Activated CD8-positive, alpha-beta memory T cell treated with anti-CD3 and anti-CD28 coated beads, Interleukin-2, amount 50 U/mL, for 48 hours (primary cell): Measurements from ENCODE around the gene BARHL2.

Experiments used
- DNase-seq: peaks from one replicate; pipeline ENCODE4 v3.0.0-alpha.2; 2020

Gene BARHL2

GRCh38 chr1:90716552-90717355, at the start of gene BARHL2:
BARHL2 (minus strand) TSS chr1:90717302; CDS start chr1:90717195, 107 bp downstream.
- no peak for DNase-seq

GRCh38 chr1:90763930-90764329, 46.8 kb upstream of the BARHL2 start:
- DNase-seq, result no peak

GRCh38 chr1:90763506-90763905, 46.4 kb upstream of the BARHL2 start:
- no peak for DNase-seq

- no peak for DNase-seq
Observed at GRCh38 chr1:90761781-90762589, 44.9 kb upstream of the BARHL2 start.

GRCh38 chr1:90761156-90761555, 44.1 kb upstream of the BARHL2 start:
- no peak for DNase-seq

DNA sequence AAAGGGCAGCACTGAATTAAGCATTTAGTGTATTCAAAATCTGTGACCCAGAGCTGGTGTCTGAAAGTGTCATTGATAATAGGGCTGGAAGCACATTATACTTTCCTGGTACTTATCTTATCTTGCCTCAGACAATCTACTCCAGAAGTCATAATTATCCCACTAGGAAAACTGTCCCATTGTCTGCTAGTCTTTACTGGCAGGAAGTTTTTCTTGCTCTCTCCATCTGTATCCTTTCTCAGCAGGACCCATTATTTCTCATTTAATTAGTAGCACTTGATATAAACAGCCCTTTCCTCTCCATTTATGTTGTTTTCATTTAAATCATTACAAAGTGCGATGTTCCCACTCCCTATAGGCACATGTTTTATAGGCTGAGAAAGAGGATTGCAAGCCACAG, 36.5 kb upstream of the BARHL2 start:
- no peak for DNase-seq

- DNase-seq, result no peak
Observed at GRCh38 chr1:90748668-90749067, 31.6 kb upstream of the BARHL2 start.

DNA sequence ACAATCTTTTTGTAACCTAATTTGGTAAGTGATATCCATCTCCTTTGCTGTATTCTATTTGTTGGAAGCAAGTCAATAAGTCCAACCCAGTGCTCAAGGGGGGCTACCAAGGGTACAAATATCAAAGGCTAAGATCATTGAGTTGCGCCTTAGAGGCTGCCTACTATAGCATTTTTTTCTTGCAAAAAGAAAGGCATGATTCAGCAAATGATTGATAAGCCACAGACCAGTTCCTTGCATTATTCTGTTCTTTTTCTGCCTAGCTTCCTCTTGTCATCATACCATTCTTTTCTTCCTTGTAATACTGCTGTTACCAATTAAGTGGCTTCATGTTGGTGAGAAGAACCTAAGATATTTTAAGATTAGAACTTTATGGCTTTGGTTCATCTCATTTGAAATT, 29.8 kb upstream of the BARHL2 start:
- no peak for DNase-seq

DNA sequence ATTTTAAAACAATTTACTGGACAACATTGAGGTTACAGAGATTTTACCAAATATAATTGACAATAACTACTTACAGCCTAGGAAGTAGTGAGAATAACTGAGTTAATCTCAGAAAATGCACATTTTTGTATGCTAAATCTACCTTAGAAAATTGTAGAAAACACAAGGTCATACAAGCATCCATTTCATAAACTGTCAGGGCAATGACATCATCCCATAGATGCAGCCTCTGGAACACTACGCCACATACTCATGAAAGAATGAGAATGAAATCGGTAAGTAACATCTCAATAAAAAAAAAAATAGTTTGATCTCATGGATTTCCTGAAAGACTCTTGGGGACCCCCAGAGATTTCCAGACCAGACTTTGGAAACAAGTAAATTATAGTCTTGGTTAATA, 28.9 kb upstream of the BARHL2 start:
- no peak for DNase-seq

DNA sequence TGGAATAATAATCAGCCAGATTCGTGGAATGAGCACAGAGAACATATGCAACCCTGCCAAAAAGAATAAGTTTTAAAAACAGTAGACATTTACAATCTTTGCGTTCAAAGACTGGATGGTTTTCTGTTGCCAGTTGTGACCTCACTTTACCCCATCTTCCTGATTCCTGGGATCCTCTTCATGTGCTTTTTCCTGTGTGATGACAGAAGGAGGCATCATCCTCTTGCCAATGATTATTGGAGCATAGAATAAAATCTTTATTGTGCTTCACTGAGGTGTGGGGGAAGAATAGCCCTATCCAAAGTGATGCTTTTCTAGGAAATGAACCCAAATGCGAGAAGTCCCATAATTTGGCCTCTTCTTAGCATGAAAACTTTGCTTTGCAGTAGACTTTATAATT, 15.0 kb upstream of the BARHL2 start:
- DNase-seq, result no peak

GRCh38 chr1:90731382-90732050, 14.4 kb upstream of the BARHL2 start:
- DNase-seq, result no peak

- DNase-seq, result no peak
Observed at GRCh38 chr1:90730243-90731022, 13.3 kb upstream of the BARHL2 start.

DNA sequence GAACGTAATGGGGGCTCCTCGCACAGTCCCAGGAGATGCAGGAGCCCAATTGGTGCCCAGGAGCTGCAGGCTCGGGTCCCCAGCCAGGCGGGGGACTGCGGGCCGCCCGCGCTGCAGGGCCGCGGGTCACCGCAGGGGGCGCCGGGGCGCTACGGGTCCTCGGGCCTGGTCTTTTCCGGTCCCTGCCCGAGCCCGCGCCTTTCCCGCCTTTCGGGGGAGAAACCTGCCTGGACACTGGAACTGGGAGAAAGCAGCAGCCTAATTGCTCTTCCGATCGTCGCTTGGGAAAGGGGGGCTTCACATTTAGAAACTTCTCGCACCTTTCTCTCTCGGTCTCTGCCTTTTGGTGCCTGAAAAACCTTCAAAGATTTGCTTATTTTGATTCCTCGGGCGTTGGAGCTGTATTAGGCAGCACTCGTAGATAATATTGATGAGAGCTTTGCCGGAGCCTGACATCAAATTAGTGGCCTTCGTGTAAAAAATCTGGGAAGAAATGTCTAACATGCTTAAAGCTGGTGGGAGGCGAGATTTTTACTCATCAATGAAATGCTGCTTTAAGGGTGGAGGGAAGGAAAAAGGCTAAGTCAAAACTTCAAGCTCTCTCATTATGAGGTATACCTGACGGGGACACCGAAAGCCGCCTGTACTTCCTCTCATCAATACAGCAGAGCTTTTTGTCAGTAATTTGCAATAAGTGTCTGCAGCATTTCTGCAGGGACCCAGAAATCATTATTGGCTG, 12.6 kb upstream of the BARHL2 start:
- peak; percentile 70 for DNase-seq

DNA sequence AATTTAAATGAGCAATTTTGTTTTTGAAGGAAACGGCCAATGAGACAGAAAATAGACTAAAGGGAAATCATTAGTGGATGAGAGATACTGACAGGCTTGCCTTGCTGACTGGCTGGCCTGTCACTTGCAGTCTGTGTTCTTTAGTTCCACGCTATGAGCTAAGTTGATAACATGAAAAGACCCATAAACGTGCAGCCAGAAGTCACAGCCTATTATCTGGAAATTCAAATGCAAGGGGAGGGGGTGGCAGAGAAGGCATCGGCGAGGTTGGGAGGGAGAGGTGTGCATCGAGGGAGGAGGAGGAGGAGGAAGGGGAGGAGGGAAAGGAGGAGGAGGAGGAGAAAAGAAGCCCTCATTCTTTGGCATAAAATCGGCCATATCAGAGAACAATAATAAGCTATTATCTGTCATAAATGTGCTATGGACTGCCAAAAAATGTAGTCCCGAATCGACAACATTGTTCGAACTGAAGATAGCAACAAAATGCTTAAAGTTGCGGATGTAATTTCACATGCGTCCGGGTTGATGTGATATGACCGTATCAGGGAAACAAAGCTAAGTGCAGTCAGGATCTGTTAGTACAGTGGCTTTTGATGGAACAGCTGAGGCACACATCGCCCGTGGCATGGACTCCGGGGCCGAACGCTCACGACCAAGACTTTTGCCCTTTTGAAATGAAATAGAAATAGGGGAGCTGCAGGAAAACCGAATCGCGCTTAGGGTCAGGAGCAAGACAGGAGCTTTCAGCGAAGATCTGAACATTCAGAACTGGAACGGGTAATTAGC, 11.6 kb upstream of the BARHL2 start:
- no peak for DNase-seq

DNA sequence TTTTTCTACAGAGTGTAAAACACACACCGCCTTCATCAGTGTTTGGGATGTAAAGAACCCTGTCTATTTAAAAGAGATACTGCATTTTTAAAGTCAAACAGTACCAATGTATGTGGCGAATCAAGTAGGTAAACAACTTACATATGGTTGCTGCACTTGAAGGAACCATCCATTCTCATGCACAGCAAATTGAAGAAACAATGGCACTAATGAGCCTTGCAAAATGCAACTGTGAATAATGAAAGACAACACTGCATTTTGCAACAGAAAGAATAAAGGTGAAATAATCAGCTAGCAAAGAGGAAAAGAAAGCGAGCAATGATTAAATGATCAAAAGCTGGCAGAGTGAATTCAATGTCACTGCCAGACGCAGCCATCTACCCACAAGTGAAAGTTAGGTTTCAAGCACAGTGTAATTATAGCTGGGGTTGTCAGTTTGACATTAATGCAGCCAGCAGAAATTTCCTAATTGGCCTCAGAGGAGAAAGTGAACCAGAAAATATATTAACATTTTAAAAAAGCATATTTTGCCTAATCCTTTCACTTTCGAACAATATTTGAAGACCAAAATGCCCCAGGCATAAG, 10.9 kb upstream of the BARHL2 start:
- DNase-seq, result no peak

GRCh38 chr1:90726986-90727480, 9.9 kb upstream of the BARHL2 start:
- no peak for DNase-seq

DNA sequence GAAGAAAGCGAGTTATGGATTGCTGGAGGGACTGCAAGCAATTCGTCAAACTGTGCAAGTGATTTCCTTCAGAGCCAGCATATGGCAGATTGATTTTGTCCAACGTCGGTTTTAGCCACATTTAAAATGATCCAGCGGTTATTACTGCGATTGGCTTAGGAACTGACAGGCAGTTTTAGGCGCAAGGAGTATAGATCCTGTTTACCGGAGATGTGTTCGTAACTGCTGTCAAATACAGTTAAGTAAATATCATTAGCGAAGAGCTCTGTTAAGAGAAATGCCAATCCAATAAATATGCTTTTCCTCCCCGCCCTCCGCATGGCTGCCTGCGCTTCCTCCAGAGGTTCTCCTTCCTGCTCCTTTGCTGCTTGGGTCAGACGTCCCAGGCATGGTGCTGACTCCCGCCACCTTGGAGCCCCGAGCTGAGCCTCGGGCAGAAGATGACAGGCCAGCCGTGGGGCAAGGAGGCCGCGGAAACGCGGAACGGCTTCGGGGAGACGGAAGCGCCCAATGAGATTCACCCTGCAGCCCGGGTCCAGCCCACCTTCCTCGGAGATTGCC, 9.4 kb upstream of the BARHL2 start:
- no peak for DNase-seq

DNA sequence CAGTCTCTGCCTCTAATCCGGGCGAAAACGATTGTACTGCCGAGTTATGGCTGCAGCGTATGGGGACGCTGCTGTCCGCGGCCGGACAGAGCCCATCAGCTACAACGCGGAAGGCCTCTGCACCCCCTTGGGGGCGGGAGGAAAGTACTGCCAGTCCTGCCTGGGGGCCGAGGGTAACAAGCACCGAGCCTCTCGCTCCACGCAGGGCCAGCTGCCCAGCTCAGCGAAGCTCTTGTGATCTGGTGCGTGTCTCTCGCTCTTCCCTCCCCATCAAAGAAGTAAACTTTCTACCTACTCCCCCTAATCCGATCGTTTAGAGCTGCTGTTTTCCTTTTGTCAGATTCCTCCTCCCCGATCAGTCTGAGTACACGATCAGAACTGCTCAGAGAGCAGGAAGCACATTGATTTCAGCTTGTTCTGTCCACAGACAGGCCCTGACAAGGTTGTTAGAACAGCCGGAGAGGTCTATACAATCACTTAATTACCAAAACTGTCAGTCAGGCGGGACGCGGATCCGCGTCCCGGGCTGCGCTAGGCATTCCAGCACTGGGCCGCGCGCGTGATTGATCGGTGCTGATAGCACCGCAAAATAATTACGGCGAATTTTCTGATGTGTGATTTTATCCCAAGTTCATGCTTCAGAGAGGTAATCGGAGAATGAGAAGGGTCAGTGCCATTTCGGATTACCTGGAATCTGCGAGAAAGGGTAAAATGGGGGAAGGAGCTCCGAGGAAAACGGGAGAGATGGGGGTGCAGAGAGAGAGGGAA, 8.7 kb upstream of the BARHL2 start:
- DNase-seq, result no peak

- no peak for DNase-seq
Observed at GRCh38 chr1:90724926-90725656, 8.0 kb upstream of the BARHL2 start.
